Right lung (tissue), 5 donors: ENCODE measurements around the gene ABCC1. TPM values are rescaled to one million over a fixed set of nuclear protein-coding genes. Genes with fewer than 3 reads are reported as not detected.

ENCODE experiments used
- DNase-seq, 2 donors: peaks; one replicate each; pipeline ENCODE4 v3.0.0-alpha.2; 2013
- polyA plus RNA-seq, 5 donors: library from polyadenylated mRNA; unstranded; fragments of 120-200 nt; gene quantifications; one replicate each; pipeline versions ENCODE4 v1.2.1 to v1.2.3, GENCODE V29; 2013; ENCODE audit warnings: inconsistent platforms in 1 of 5, low replicate concordance in 1 of 5; ENCODE audit not compliant: insufficient read length in 5 of 5, insufficient read depth in 1 of 5

ABCC1 gene
- polyA plus RNA-seq, 5 donors, result 24.1 to 30.8 (median 26.9) TPM

- DNase-seq, result no peak
Observed at GRCh38 chr16:16045879-16046278, 96.5 kb downstream of the ABCC1 start.

GRCh38 chr16:16047761-16048160 lies 98.3 kb downstream of the ABCC1 start:
- no peak for DNase-seq

GRCh38 chr16:16048904-16049582 lies 99.6 kb downstream of the ABCC1 start:
- no peak for DNase-seq

- no peak for DNase-seq
Observed at GRCh38 chr16:16050106-16050505, 100.7 kb downstream of the ABCC1 start.

GRCh38 chr16:16051132-16051531 lies 101.7 kb downstream of the ABCC1 start:
- no peak for DNase-seq

GRCh38 chr16:16052916-16053315 lies 103.5 kb downstream of the ABCC1 start:
- DNase-seq, result no peak

GRCh38 chr16:16057102-16057501 lies 107.7 kb downstream of the ABCC1 start:
- no peak for DNase-seq

- DNase-seq, result no peak
Observed at GRCh38 chr16:16059160-16059559, 109.7 kb downstream of the ABCC1 start.

- DNase-seq, result no peak
Observed at GRCh38 chr16:16059895-16060590, 110.6 kb downstream of the ABCC1 start.

GRCh38 chr16:16062023-16062937 lies 112.9 kb downstream of the ABCC1 start:
- no peak for DNase-seq

GRCh38 chr16:16063683-16064082 lies 114.3 kb downstream of the ABCC1 start:
- DNase-seq, result no peak

GRCh38 chr16:16064874-16065384 lies 115.5 kb downstream of the ABCC1 start:
- DNase-seq, result no peak

GRCh38 chr16:16067127-16067526 lies 117.7 kb downstream of the ABCC1 start:
- no peak for DNase-seq

GRCh38 chr16:16071631-16072244 lies 122.3 kb downstream of the ABCC1 start:
- no peak for DNase-seq

- no peak for DNase-seq
Observed at GRCh38 chr16:16073001-16073545, 123.7 kb downstream of the ABCC1 start.

GRCh38 chr16:16073891-16074881 lies 124.8 kb downstream of the ABCC1 start:
- peak; percentile 24 to 38 for DNase-seq

GRCh38 chr16:16075488-16076422 lies 126.3 kb downstream of the ABCC1 start:
- no peak for DNase-seq

- no peak for DNase-seq
Observed at GRCh38 chr16:16076423-16076813, 127.0 kb downstream of the ABCC1 start.

GRCh38 chr16:16080465-16081065 lies 131.1 kb downstream of the ABCC1 start:
- no peak for DNase-seq
